ENCODE results near the gene CTDSP2. TPM values are rescaled to one million over a fixed set of nuclear protein-coding genes. Genes with fewer than 3 reads are reported as not detected.
A peak's percentile ranks its signal among the peaks of the same experiment; 100 is the strongest.

CTDSP2 gene
- total and polyA plus RNA-seq, 2 of the 8 experiments (the other 6 are each of a cell fraction or from before 2014, with no cell fraction given): 71.3 to 91.7 TPM

GRCh38 chr12:57851552-57851951 is 5.0 kb upstream of the CTDSP2 start:
- POLR2A ChIA-PET (ENCODE audit: partially characterized antibody): interaction anchor here (0.7 to 29.9 kb wide), 8 partner anchors 4 to 79 kb away, joined by 3 to 722 read pairs (median 6); partner anchors contain the start of genes AVIL, CTDSP2, EEF1AKMT3 and METTL1
- H2BK15ac ChIP-seq (ENCODE audit: low read length): peak overlapping the region; percentile 89; the same call in 1 of the 2 replicates
- H3K18ac ChIP-seq (ENCODE audit: extremely low read depth, low read length): peak overlapping the region; percentile 96
- CTCF ChIA-PET (ENCODE audit: partially characterized antibody): interaction anchor here (0.8 to 6.0 kb wide), 12 partner anchors 10 to 95 kb away, joined by 3 to 58 read pairs (median 14); no protein-coding TSS in a partner anchor
- no peaks in the 10 kb centered on the region for H3K36me3 ChIP-seq (ENCODE audit: control insufficient read depth in 2 of 4, insufficient read depth in 4 of 4, low read length in 3 of 4)
- peaks cover 0 to 3% (median 1%) of the 10 kb centered on the region in 4 experiments; a peak in 2 of 7 replicates for H3K27me3 ChIP-seq (replicated peaks in 1 of 4; ENCODE audit: control insufficient read depth in 3 of 4, extremely low read depth in 1 of 4, insufficient read depth in 3 of 4, low read length in 3 of 4)
- H3K23me2 ChIP-seq (ENCODE audit: low read depth, low read length): peaks cover 8% of the 10 kb centered on the region; the same call in 1 of the 2 replicates
- 56% methylated on average over 1 of the region's 1 CpG; no CpG with 5 or more reads in 1 of the 2 experiments for WGBS, 2 experiments (ENCODE audit: extremely low coverage in 1 of 2, insufficient coverage in 1 of 2, insufficient read length in 1 of 2, insufficient replicate concordance in 2 of 2, low coverage in 1 of 2, low lambda C conversion rate in 2 of 2, missing lambda C conversion rate in 1 of 2)
- no peak overlapping the region for H2AFZ ChIP-seq (ENCODE audit: low read length)
- peaks cover 15 to 32% (median 23%) of the 10 kb centered on the region in 4 experiments for H3K4me1 ChIP-seq (replicated peaks in 1 of 4; ENCODE audit: control insufficient read depth in 3 of 4, insufficient read depth in 4 of 4, low read length in 3 of 4)
- peak overlapping the region in 1 of 4 experiments; percentile 57; a peak in 1 of 8 replicates for H3K4me3 ChIP-seq (ENCODE audit: extremely low read depth in 1 of 4, insufficient read depth in 2 of 4, low read depth in 3 of 4, low read length in 4 of 4)
- DNase-seq (ENCODE audit: low read depth in 1 of 2, low spot score in 2 of 2) (no peak), FAIRE-seq (no peak)
- H3K27ac ChIP-seq (ENCODE audit: low read depth, low read length): no peak overlapping the region
- H4K5ac ChIP-seq (ENCODE audit: insufficient read length, low read depth, low read length): no peak overlapping the region
- no peaks in the 10 kb centered on the region for H3K9me3 ChIP-seq (ENCODE audit: insufficient read depth in 2 of 2, low read depth in 1 of 2, low read length in 1 of 2)
- H3K4ac ChIP-seq (replicated peaks; ENCODE audit: insufficient read length, low read depth, low read length): no peak overlapping the region
- peak overlapping the region; percentile 7; the same call in 1 of the 2 replicates for H2BK5ac ChIP-seq (ENCODE audit: low read depth, low read length)
- no peak overlapping the region for H4K8ac ChIP-seq (ENCODE audit: extremely low read depth, insufficient read depth, low read length)
- no peak overlapping the region for H2BK120ac ChIP-seq (replicated peaks; ENCODE audit: low read depth, low read length)
- no peak overlapping the region for H3K14ac ChIP-seq (ENCODE audit: insufficient read length)
- no peak overlapping the region; a peak in 1 of 7 replicates for H3K9ac ChIP-seq (replicated peaks in 1 of 4; ENCODE audit: extremely low read depth in 1 of 4, low read depth in 3 of 4, low read length in 3 of 4)
- H3K4me2 ChIP-seq (ENCODE audit: insufficient read depth in 1 of 2, low read depth in 2 of 2, low read length in 2 of 2): peak overlapping the region; percentile 74 to 81
- H2BK20ac ChIP-seq (ENCODE audit: low read length): 0 out of 2 replicates have a peak overlapping the region, but pooled peaks have one; percentile 8
- H3K79me2 ChIP-seq (ENCODE audit: control insufficient read depth in 1 of 2, insufficient read depth in 2 of 2, low read length in 2 of 2): no peaks in the 10 kb centered on the region
- H2BK12ac ChIP-seq (ENCODE audit: low read depth, low read length): peak overlapping the region; percentile 5
- no peak overlapping the region for H2AK5ac ChIP-seq (ENCODE audit: low read depth, low read length)
- H3K23ac ChIP-seq (ENCODE audit: insufficient read length): no peak overlapping the region
- H4K91ac ChIP-seq (replicated peaks; ENCODE audit: insufficient read length, low read length): no peak overlapping the region
- H3K79me1 ChIP-seq (ENCODE audit: low read depth, low read length): no peaks in the 10 kb centered on the region
- no peak overlapping the region for H3K56ac ChIP-seq (replicated peaks; ENCODE audit: insufficient read length, low read depth, low read length)
- H4K20me1 ChIP-seq (replicated peaks in 1 of 2; ENCODE audit: control insufficient read depth in 1 of 2, insufficient read depth in 2 of 2, low read length in 2 of 2): no peaks in the 10 kb centered on the region
- TF ChIP-seq SP4 (IDR thresholded peaks at IDR 0.05; ENCODE audit: low read length) (no peak), YY1 (IDR thresholded peaks at IDR 0.05; ENCODE audit: low read depth, low read length) (no peak), TAF7 (optimal IDR thresholded peaks at IDR 0.05; ENCODE audit: borderline replicate concordance, low read depth, low read length) (no peak), RFX5 (IDR thresholded peaks at IDR 0.05; ENCODE audit: borderline replicate concordance, low read depth, low read length) (no peak), SIX5 (IDR thresholded peaks at IDR 0.05; ENCODE audit: low read depth, low read length) (no peak), TAF1 (IDR thresholded peaks at IDR 0.05; ENCODE audit: low read depth, low read length) (no peak), RAD21 (IDR thresholded peaks at IDR 0.05 in 1 of 2, conservative IDR thresholded peaks at IDR 0.05 in 1 of 2; ENCODE audit: low read depth in 2 of 2, low read length in 2 of 2) (no peak), POU5F1 (IDR thresholded peaks at IDR 0.05; ENCODE audit: low read depth, low read length) (no peak), POLR2AphosphoS5 (IDR thresholded peaks at IDR 0.05; ENCODE audit: low read depth, low read length) (no peak), CBX8 (IDR thresholded peaks at IDR 0.05; ENCODE audit: borderline replicate concordance, low read depth, low read length) (no peak), ASH2L (IDR thresholded peaks at IDR 0.05; ENCODE audit: low read length) (no peak), FOSL1 (IDR thresholded peaks at IDR 0.05; ENCODE audit: insufficient read depth, low read depth, low read length) (no peak), HDAC2 (IDR thresholded peaks at IDR 0.05; ENCODE audit: borderline replicate concordance in 1 of 2, low read depth in 2 of 2, low read length in 2 of 2) (no peak)

All from H1 (cell line).